Fibroblast of peridontal ligament (primary cell): ENCODE results near the gene ACSF2.

Experiments used
- DNase-seq: peaks from one replicate; pipeline ENCODE4 v3.0.0-alpha.2; 2010; ENCODE audit errors: extremely low read depth

Gene ACSF2

DNA sequence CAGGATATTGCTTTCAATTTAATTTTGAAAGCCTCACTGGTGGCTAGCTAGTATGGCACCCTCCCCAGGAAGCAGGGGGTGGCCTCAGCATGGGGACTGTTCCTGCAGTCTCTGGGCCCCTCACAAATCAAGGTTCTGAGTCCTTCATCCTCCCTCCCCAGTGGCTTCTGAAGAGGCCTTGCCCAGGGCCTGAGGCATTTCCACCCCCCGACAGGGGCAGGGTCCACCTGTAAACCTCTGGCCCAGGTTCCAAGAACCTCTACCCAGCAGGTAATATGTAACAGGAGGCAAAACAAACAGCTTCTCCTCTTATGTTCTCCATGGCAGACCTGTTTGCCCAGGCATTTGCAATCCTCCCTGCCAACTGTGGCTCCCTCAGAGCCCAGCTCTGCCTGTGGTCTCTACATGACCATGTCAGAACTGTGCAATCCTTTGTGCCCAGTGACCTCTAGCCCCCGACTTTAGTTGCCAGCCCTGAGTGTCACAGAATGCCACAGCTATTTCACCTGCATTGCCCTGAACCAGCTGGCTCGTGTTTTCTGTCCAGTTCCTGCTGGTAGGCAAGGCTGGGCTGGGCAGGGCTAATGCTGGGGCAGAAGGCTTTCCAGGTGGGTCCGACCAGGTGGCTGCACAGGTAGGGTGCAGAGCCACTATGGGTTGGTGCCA is 14.3 kb downstream of the ACSF2 start:
- DNase-seq = no peak

DNA sequence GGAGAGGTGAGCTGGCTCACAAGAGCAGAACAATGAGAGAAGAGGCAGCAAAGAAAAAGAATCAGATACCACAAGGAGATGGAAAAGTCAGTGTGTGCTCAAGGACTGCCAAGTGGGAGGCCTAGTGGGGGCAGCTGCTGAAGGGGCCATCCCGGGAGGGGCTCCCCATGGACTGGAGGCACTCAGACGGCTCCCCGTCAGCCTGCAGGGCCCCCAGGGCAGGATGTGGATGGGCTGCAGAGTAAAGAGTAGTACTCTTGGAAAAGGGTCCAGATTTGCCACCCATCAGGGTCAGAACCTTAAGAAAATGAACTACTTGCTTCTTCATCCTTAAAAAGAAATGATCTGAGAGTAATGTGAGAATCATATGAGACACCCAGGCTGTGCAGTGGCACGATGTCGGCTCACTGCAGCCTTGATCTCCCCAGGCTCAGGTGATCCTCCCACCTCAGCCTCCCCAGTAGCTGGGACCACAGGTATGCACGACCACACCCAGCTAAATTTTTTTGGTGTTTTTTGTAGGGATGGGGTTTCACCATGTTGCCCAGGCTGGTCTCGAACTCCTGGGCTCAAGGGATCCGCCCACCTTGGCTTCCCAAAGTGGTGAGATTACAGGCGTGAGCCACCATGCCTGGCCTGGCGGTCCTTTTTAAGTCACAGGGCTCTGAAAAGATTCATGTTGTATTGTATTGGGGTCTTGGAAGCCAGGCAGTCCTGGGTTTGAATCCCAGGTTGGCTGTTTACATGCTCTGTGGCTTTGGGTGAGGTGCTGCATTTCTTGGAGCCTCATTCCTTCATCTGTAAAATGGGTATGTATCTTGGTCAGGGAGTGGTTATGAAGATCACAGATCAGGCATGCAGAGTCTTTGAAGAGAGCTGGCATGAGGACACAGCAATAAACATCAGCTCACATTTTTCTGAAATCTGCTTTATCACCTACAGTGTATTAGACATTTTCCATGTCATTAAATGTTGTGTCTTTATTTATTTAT is 15.1 kb downstream of the ACSF2 start:
- no peak for DNase-seq

DNA sequence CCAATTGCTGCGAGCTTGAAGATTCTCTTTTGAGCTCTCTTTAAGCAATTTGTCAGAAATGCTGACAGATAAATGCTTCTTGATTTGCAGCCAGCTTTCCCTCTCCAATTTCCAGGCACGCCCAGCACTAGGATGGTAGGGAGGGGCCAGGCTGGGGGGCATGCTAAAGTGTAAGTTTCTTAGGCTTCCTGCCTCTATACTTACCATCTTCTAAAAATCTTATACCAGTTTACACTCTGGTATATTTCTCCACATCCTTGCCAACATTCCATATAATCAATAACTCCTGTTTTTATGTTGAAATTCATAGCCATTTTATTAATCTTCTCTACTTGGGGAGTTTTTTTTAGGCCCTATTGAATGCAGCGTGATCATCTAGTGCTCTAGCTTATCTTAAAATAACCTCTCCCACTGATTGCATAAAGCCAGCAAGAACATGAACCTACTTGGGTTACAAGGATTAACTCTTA is 17.5 kb downstream of the ACSF2 start:
- DNase-seq = peak; percentile 49

DNA sequence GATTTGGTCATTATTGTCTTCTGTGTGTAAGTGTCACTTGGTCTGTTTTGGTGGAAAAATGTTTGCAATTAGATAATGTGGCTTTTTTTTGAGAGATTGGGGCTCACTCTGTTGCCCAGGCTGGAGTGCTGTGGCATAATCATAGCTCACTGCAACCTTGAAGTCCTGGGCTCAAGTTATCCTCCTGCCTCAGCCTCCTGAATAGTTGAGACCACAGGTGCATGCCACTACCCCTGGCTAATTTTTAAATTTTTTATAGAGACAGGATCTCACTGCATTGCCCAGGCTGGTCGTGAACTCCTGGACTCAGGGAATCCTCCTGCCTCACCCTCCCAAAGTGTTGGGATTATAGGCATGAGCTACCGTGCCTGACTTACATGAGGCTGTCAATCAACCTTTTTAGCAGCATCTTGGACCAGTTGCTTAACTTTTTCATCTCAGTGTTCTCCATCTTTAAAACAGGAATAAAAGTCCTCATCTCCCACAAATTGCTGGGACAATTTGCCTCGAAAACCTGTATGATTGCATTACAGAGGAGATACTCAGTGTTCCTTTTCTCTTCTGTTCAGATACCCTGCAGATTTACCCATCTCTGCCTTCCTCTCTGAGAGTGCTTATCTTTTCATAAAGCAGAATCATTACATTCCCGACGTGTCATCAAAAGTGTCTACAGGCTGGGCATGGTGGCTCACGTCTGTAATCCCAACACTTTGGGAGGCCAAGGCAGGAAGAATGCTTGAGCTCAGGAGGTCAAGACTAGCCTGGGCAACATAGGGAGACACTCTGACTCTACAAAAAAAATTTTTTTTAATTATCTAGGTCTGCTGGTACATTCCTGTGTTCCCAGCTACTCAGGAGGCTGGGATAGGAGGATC is 19.1 kb downstream of the ACSF2 start:
- no peak for DNase-seq

DNA sequence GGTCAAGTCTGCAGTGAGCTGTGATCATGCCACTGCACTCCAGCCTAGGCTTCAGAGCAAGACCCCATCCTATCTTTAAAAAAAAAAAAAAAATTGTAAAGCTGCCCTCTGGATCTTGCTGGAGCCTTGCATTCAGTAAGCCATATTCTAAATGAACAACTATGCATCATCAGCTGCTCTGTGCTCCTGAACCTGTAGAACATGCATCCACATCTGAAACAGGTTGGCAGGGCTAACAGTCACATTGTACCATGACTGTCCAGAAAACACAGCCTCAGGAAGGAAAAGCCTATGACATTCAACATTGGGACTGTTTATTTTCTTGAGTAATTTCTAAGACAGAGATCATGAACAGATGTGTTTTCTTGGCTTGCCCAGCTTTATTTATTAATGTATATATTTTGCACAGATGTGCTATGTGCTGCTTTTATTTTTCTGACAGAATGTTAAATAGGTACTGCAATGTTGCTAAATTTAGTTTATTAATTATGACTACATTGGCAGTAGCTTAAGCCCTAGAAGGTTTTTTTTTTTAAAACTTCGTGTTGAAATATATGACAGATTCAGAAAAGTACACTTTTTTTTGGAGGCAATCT is 19.8 kb downstream of the ACSF2 start:
- DNase-seq = peak; percentile 9

DNA sequence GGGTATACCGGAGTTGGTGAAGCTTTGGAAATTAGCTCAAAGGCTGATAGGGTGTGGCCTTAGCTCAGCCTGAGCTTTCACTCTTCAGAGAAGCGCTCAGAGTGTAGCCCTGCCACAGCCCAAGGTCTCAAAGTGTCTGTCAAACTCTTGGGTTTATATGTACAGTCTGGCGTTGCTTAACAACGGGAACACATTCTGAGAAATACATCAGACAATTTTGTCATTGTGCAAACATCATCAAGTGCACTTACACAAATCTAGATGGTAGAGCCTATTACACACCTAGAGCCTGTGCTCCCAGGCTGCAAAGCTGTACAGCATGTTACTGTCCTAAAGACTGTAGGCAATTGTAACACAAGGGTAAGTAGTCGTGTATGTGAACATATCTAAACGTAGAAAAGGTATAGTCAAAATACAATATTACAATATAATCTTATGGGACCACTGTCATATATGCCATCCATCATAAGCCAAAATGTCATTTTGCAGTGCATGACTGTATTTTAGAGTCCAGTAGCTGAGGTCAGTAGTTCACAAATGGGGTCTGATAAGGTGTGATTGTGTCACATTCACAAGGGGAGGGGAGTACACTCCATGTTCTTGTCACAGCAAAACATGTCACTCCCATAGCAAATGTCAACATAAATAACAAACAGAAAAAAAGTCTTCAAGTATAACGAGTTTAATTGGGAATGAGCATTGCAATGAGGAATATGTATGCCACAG is 22.0 kb downstream of the ACSF2 start:
- DNase-seq = no peak

DNA sequence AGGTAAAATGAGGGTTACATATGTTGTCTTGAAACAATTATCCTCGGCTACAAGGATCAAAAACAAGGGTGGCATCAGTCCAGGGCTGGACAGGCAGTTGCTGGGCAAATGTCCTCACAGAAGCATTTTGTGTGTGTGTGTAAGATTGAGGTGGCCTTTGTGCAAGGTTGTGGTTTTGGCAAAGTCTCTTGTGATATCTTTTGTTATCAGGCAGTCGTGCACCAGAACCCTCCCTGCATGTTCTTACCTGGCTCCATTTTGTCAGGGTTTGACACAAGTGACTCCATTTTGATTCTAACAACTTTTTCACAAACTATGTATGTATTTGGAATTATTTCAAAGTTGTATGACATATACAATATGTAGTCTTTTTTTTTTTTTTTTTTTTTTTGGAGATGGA is 22.6 kb downstream of the ACSF2 start:
- DNase-seq = no peak

DNA sequence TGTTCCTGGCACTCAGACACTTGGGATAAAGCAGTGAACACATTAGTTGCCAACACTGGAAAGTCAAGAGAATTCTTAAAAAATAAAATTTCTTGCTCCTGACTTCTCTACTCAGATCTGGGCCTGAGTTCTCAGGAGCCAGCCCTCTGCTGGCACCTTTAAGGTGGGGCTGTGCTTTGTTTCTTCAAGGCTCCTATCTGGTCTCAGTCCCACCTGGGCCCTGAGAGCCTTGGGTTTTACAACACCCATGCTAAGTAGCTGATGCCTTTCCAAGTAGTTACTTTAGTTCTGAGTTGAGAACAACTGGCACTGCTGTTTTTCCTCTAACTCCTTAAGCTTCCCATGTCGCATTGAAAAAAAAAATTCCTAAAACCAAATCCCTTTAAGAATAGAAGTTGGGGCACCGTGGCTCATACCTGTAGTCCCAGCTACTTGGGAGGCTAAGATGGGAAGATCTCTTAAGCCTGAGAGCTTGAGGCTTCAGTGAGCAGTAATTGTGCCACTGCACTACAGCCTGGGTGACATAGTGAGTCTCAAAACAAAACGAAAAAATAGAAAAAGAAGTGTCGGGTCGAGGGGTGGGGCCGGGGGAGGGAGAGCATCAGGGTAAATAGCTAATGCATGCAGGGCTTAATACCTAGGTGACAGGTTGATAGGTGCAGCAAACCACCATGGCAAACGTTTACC is 26.1 kb downstream of the ACSF2 start:
- DNase-seq = no peak

DNA sequence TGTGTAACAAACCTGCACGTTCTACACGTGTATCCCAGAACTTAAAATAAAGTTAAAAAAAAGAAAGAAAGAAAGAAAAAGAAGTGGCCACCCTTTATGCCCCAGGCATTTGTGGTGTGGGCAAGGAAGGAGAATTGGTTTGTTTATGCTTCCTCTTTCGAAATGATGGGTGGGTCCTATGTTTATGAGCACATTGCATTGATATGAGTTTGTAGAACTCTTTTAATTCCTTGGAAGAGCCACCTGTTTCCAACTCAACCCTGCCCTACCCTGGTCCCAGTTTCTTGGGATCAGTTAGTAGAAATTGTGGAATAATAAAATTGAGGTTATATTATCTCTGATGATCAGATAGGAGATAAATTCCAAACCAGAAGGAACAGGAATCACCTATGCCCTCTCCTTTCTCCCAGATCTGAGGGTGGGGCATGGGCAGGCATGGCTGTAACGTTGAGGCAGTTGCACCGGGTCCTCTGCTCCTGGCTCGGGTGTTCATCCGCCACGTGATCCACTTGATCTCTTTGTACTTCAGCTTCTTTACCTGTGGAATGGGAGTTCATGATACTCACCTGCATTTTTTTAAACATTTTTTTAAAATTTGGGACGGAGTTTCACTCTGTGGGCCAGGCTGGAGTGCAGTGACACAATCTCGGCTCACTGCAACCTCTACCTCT is 26.7 kb downstream of the ACSF2 start:
- peak; percentile 24 for DNase-seq

DNA sequence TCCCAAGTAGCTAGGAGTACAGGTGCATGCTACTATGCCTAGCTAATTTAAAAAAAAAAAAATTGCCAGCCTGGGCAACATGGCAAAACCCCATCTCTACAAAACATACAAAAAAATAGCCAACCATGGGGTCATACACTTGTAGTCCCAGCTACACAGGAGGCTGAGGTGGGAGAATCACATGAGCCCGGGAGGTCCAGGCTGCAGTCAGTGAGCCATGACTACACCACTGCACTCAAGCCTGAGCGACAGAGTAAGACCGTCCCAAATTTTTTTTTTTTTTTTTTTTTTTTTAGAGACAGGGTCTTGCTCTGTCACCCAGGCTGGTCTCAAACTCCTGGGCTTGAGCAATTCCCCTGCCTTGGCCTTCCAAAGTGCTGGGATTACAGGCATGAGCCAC is 27.9 kb downstream of the ACSF2 start:
- DNase-seq = no peak

DNA sequence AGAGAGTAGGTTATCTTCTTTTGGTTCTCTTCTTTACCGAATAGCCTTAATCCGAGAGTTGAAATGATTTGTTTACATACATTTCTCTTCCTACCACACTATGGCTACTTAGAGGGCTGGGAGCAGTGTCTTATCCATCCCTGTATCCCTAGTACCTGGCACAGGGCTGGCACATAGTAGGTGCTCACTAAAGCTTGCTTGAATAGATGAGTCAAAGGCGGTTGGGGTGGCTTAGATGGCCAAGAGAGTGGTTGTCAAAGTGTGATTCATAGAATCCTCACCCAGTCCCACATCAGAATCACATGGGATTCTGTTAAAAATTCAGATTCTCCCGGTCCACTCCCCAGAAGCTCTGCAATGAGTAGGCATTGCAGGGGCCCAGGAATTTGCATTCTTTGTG is 31.6 kb downstream of the ACSF2 start:
- DNase-seq = no peak

DNA sequence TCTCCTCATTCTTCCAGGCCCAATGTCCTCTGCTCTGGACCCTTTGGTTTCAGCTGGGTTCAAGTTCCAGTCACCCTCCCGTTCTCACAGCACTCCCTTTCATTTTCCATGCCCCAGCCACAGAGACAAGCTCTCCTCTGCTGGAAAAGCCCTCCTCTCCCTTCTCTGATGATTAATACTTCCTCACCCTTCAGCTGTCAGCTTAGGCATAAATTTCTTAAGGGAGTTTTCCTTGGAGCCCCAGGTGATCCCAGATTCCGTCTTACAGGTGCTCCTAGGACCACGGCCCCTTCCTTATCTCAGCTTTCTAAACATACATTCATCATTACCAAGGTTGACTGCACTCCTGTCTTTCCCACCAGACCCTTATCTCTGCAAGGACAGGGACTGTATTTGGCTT is 32.3 kb downstream of the ACSF2 start:
- no peak for DNase-seq

DNA sequence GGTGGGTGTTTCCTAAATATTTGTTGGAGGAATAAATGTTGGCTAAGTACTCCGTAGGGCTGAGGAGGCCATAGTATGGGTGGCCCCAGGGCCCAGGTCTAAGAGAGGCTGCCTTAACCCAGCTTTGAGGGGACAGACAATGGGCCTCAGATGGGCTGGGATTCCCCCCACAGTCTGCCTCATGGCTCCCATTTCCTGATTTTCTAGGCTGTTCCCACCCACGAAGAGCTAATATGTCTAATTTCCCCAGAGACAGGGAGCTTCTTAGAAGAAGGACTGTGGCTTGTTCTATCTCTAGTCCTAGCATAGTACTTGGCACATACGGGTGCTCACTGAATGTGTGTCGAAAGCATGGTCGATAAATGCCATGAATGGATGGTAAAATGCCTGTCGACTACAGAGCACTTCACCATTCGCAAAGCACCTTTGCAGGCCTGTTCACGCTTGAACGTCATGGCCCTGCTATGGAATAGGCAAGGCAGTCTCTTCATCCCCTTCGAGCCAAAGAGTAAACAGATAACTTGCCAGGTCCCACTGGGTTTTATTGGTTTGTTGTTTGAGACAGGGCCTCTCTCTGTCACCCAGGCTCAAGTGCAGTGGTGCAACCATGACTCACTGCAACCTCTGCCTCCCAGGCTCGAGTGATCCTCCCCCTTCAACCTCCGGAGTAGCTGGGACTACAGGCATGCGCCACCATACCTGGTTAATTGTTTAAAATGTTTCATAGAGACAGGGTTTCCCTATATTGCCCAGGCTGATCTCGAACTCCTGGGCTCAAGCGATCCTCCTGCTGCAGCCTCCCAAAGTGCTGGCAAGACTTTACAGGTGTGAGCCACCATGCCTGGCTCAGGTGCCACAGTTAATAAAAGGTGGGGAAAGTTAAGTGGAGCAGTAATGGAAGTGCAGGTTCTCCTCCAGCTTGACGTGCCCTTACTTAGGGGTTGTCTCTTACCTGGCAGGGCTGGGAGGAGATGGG is 33.0 kb downstream of the ACSF2 start:
- no peak for DNase-seq

DNA sequence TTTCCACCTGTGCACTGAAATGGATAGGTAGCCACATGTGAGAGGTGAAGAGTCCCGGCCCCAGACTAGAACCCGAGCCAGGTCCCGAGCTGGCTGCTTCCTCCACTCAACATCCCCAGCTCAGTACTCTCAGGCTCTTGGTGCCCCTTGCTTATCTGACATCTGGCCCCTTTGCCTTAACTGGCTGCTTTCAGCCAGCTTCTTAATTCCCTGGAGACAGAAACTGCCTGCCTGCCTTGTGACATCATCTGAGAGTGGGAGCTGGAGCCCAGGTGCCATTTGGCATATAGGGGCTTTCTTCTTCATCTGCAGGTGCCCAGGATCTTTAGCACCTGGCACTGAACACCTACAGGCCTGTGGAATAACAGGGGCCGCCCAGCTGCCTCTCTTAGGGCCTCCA is 33.7 kb downstream of the ACSF2 start:
- no peak for DNase-seq

DNA sequence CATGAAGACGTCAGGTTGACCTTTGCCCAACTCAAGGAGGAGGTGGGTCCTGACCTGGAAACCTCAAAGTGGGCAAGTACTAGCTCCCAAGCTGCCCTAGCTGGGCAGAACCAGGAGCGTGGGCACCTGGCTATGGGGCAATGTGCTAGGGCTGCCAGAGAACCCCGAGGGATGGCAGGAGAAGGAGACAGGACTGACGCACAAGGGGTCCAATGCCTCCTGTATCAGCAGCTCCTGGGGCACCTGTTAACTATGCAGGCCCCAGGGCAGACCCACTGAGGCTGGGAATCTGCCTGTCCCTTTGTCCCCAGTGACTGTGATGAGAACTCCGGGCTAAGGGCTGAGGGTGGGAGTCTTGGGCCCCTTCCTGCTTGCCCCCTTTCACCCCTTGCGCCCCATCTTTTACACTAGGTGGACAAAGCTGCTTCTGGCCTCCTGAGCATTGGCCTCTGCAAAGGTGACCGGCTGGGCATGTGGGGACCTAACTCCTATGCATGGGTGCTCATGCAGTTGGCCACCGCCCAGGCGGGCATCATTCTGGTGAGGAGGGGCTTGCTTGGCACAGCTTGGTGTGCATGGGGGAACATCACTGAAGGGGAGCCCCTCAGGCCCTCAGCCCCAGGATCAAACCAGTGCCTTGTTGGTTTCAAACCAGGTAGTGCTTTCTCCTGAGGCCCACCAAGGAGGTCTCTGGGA is 35.0 kb downstream of the ACSF2 start:
- DNase-seq = no peak

DNA sequence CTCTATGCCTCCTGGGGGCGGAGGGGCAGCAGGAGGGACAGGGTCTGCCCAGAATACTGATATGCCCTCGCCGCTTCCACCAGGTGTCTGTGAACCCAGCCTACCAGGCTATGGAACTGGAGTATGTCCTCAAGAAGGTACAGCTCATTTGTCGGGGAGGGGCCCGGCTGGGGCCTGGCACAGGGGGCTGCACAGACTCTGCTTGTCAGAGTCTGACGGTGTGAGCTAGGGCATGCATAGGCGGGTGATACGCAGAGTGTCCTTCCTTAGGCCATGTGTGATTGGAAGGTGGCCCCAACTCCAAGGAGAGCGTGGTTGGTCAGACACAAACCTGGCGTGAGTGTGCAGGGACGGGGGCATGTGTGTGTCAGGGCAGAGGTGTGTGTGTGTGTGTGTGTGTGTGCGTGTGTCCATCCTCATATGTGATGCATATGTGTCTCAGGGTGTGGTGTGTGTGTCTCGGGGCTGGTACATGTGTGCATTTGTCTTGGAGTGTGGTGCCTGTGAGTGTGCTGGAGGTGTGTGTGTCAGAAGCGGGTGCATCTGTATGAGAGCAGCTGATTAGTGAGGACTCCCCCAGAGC is 35.6 kb downstream of the ACSF2 start:
- DNase-seq = no peak

DNA sequence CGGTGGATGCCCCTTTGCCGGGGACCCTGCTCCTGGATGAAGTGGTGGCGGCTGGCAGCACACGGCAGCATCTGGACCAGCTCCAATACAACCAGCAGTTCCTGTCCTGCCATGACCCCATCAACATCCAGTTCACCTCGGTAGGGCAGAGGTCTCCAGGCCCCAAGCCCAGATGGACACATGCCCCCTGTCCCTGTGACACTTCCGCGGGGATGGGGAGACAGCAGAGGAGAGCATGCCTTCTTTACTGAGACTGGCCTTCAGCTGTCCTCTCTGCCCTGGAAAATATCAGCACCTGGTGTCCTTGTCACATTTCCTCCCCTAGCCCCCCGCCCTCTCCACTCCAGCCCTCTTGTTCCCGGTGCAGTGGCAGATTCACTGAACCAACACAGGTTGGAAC is 36.4 kb downstream of the ACSF2 start:
- DNase-seq = no peak

DNA sequence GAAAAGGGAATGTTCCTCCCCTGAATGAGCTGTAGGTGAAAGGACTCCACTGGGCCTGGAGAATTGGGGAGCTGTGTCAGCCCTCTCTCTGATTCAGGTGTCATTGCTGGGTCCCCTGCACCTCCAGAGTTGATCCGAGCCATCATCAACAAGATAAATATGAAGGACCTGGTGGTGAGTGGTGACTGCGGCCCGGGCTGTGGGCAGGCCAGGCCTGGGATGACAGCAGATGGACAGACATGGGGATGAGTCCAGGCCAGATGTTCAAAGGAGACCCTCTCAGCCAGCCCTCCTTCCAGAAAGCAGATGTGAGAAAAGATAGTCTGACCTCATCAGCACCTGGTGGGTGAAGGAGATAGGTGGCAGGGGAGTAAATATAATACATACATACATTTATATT is 38.1 kb downstream of the ACSF2 start:
- no peak for DNase-seq
